ENCODE measurements around the gene ZFX. TPM values are rescaled to one million over a fixed set of nuclear protein-coding genes. Genes with fewer than 3 reads are reported as not detected.

ZFX gene
- total RNA-seq, 6 experiments from 2014 or later: 28.1 to 34.0 (median 32.9) TPM

DNA sequence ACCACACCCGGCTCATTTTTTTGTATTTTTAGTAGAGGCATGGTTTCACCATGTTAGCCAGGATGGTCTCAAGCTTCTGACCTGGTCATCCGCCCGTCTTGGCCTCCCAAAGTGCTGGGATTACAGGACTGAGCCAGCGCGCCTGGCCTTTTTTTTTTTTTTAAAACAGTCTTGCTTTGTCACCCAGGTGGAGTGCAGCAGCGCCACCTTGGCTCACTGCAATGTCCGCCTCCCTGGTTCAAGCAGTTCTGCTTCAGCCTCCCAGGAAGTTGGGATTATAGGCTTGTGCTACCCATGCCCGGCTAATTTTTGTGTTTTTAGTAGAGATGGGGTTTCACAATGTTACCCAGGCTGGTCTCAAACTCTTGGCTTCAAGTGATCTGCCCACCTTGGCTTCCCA is 28.9 kb downstream of the ZFX start:
- no peak overlapping the region for H3K27ac Mint-ChIP-seq

GRCh38 chrX:24184018-24184417 is 34.5 kb downstream of the ZFX start:
- Mint-ChIP-seq H3K9me3 (no peaks in the 10 kb centered on the region), H3K27ac (no peak overlapping the region), H3K4me1 (ENCODE audit: low read depth) (peaks cover 16% of the 10 kb centered on the region), H3K27me3 (ENCODE audit: insufficient read depth) (no peaks in the 10 kb centered on the region), H3K4me3 (no peak overlapping the region), H3K36me3 (ENCODE audit: low read depth) (peaks cover 5% of the 10 kb centered on the region)
- no peak for DNase-seq
- TF ChIP-seq CTCF (IDR thresholded peaks at IDR 0.05): no peak

More for the DNA sequence above, 28.9 kb downstream of the ZFX start:
- TF ChIP-seq CTCF (IDR thresholded peaks at IDR 0.05): no peak
- Mint-ChIP-seq H3K4me3 (no peak overlapping the region), H3K36me3 (ENCODE audit: low read depth) (peaks cover 12% of the 10 kb centered on the region; the same call in 1 of the 2 replicates), H3K27me3 (ENCODE audit: insufficient read depth) (no peaks in the 10 kb centered on the region), H3K9me3 (no peaks in the 10 kb centered on the region), H3K4me1 (ENCODE audit: low read depth) (no peaks in the 10 kb centered on the region)
- DNase-seq: no peak

DNA sequence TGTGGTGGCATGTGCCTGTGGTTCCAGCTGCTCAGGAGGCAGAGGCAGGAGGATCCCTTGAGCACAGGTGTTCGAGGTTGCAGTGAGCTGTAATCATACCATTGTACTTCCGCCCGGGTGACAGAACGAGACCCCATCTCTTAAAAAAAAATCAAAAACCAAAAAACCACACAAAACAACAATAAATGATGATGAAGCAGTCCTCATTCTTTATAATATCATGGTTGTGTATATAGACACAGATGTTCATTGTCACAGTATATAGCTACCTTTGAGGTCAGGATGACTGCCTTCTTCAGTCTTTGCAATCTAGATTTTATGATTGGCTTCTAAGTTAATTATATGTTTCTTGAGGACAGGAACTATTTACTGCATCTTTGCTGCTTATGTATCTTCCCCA is 37.0 kb downstream of the ZFX start:
- no peak overlapping the region for H3K27ac Mint-ChIP-seq
- H3K4me1 Mint-ChIP-seq (ENCODE audit: low read depth): peaks cover 27% of the 10 kb centered on the region
- no peak overlapping the region for H3K4me3 Mint-ChIP-seq
- no peak for TF ChIP-seq CTCF (IDR thresholded peaks at IDR 0.05)
- H3K27me3 Mint-ChIP-seq (ENCODE audit: insufficient read depth): no peaks in the 10 kb centered on the region
- H3K9me3 Mint-ChIP-seq: no peaks in the 10 kb centered on the region
- no peak for DNase-seq
- peaks cover 5% of the 10 kb centered on the region for H3K36me3 Mint-ChIP-seq (ENCODE audit: low read depth)

- TF ChIP-seq CTCF (IDR thresholded peaks at IDR 0.05): no peak
- Mint-ChIP-seq H3K4me1 (ENCODE audit: low read depth) (peaks cover 27% of the 10 kb centered on the region), H3K27ac (no peak overlapping the region), H3K36me3 (ENCODE audit: low read depth) (peaks cover 5% of the 10 kb centered on the region), H3K27me3 (ENCODE audit: insufficient read depth) (no peaks in the 10 kb centered on the region), H3K9me3 (no peaks in the 10 kb centered on the region), H3K4me3 (no peak overlapping the region)
- DNase-seq: no peak
Measured at GRCh38 chrX:24186986-24187385, 37.5 kb downstream of the ZFX start.

DNA sequence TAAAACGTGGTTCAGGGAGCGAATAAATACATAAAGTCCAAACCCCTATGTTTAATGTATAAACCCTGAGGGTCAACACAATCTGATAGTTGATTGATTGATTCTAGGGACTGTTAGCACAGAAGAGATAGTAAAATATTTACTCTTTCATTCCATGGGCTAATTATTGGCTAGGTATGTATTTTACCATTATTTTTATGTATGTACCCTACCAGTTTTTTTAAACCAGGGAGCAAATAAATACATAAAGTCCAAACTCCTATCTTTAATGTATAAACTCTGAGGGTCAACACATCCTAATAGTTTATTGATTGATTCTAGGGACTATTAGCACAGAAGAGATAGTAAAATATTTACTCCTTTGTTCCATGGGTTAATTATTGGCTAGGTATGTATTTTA is 40.0 kb downstream of the ZFX start:
- Mint-ChIP-seq H3K27ac (no peak overlapping the region), H3K27me3 (ENCODE audit: insufficient read depth) (no peaks in the 10 kb centered on the region), H3K36me3 (ENCODE audit: low read depth) (peaks cover 5% of the 10 kb centered on the region), H3K9me3 (no peaks in the 10 kb centered on the region), H3K4me3 (no peak overlapping the region), H3K4me1 (ENCODE audit: low read depth) (peaks cover 27% of the 10 kb centered on the region)
- no peak for TF ChIP-seq CTCF (IDR thresholded peaks at IDR 0.05)
- no peak for DNase-seq
